Endothelial cell (in vitro differentiated cells): ENCODE results near the gene FAS. TPM values are rescaled to one million over a fixed set of nuclear protein-coding genes. Genes with fewer than 3 reads are reported as not detected.

Experiments used
- DNase-seq: peaks from one replicate; pipeline ENCODE4 v3.0.0; 2021; ENCODE audit warnings: low spot score
- H3K27ac Mint-ChIP-seq: one replicate; pipeline ENCODE4 v1.8.0; 2021; ENCODE audit warnings: mixed read lengths, inconsistent platforms; ENCODE audit not compliant: unreplicated experiment
- H3K27me3 Mint-ChIP-seq: one replicate; pipeline ENCODE4 v1.8.0; 2021; ENCODE audit warnings: mild to moderate bottlenecking, moderate library complexity, mixed read lengths, inconsistent platforms; ENCODE audit not compliant: unreplicated experiment
- H3K36me3 Mint-ChIP-seq: one replicate; pipeline ENCODE4 v1.8.0; 2021; ENCODE audit warnings: mild to moderate bottlenecking, low read depth, mixed read lengths, inconsistent platforms; ENCODE audit not compliant: unreplicated experiment
- H3K4me1 Mint-ChIP-seq: one replicate; pipeline ENCODE4 v1.8.0; 2021; ENCODE audit warnings: mild to moderate bottlenecking, mixed read lengths, inconsistent platforms; ENCODE audit not compliant: unreplicated experiment
- H3K4me3 Mint-ChIP-seq: one replicate; pipeline ENCODE4 v1.8.0; 2021; ENCODE audit warnings: mild to moderate bottlenecking, mixed read lengths, inconsistent platforms; ENCODE audit not compliant: unreplicated experiment
- H3K9me3 Mint-ChIP-seq: one replicate; pipeline ENCODE4 v1.8.0; 2021; ENCODE audit warnings: mixed read lengths, inconsistent platforms; ENCODE audit not compliant: unreplicated experiment
- total RNA-seq: library from RNA; stranded (reverse); fragmentation: NEBNext Ultra II Directional; extraction: Animal tissue kit (Norgen Biotek cat#: 25700); gene quantifications from one replicate; pipeline ENCODE4 v1.2.1, GENCODE V29; 2021; ENCODE audit not compliant: unreplicated experiment
- TF ChIP-seq, protein P1 (sequence below): fragments of 200-600 bp; sonication (generic); IDR thresholded peaks from one replicate; pipeline ENCODE4 v1.5.0; 2021; ENCODE audit warnings: antibody characterized with exemption; ENCODE audit not compliant: unreplicated experiment

Gene FAS
- total RNA-seq, 1 donor from 2014 or later: 23.0 TPM

DNA sequence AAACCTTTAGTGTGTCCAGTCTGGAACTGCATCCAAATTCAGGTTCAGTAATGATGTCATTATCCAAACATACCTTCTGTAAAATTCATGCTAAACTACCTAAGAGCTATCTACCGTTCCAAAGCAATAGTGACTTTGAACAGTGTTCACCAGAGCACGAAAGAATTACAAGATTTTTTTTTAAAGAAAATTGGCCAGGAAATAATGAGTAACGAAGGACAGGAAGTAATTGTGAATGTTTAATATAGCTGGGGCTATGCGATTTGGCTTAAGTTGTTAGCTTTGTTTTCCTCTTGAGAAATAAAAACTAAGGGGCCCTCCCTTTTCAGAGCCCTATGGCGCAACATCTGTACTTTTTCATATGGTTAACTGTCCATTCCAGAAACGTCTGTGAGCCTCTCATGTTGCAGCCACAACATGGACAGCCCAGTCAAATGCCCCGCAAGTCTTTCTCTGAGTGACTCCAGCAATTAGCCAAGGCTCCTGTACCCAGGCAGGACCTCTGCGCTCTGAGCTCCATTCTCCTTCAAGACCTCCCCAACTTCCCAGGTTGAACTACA lies 694 bp upstream of the FAS start:
- TF ChIP-seq, protein P1, sequence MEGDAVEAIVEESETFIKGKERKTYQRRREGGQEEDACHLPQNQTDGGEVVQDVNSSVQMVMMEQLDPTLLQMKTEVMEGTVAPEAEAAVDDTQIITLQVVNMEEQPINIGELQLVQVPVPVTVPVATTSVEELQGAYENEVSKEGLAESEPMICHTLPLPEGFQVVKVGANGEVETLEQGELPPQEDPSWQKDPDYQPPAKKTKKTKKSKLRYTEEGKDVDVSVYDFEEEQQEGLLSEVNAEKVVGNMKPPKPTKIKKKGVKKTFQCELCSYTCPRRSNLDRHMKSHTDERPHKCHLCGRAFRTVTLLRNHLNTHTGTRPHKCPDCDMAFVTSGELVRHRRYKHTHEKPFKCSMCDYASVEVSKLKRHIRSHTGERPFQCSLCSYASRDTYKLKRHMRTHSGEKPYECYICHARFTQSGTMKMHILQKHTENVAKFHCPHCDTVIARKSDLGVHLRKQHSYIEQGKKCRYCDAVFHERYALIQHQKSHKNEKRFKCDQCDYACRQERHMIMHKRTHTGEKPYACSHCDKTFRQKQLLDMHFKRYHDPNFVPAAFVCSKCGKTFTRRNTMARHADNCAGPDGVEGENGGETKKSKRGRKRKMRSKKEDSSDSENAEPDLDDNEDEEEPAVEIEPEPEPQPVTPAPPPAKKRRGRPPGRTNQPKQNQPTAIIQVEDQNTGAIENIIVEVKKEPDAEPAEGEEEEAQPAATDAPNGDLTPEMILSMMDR: no peak
- peaks cover 3% of the 10 kb centered on the region for H3K27me3 Mint-ChIP-seq
- H3K4me1 Mint-ChIP-seq: peaks cover 29% of the 10 kb centered on the region
- H3K36me3 Mint-ChIP-seq: peaks cover 20% of the 10 kb centered on the region
- peak overlapping the region; percentile 61 for H3K27ac Mint-ChIP-seq
- no peaks in the 10 kb centered on the region for H3K9me3 Mint-ChIP-seq
- peak overlapping the region; percentile 94 for H3K4me3 Mint-ChIP-seq
- no peak for DNase-seq

DNA sequence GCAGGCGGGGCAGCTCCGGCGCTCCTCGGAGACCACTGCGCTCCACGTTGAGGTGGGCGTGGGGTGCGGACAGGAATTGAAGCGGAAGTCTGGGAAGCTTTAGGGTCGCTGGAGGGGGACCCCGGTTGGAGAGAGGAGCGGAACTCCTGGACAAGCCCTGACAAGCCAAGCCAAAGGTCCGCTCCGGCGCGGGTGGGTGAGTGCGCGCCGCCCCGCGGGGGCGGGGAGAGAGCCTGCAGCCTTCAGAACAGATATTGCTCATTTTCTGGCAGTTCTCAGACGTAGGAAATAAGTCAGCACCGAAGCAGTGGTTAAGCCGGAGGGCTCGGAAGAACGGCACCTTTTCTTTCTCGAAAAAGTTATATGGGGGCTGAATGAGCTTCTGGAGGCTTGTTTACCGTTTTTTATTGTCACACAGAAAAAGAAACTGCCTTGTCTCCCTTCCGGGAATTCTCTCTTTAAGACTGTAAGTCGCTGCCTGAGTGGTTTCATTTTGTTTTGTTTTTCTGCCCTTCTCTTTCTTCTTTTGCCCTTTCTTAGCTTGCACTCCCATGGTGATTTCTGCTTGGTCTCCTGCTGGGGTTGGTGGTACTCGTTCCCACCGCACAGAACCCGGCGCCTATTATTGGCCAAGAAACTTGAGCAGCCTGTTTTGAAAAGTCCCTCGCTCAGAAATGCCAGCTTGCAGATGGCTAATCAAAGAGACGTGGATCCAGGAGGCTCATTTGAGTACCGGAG lies 732 bp downstream of the FAS start:
- Mint-ChIP-seq H3K36me3 (peaks cover 17% of the 10 kb centered on the region), H3K27ac (peak overlapping the region; percentile 84)

DNA sequence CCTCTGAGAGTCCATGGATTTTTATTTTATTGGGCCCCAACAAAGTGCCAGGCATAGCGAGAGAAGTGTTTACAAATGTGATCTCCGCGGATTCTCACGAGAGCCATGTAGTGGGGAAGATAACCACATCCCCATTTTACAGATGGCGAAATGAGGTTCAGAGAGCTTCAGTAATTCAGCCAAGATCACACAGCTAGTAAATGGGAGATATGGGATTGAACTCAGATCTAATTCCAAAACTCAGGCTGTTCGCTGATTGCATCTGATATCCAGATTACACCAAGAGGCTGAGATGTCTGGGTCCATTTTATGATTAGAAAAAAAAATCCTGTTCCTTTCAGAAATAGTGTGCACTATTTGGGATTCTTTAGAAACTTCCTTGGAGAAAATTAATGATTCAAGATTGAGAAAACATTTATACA lies 1.3 kb downstream of the FAS start:
- Mint-ChIP-seq H3K4me1 (peaks cover 26% of the 10 kb centered on the region), H3K9me3 (no peaks in the 10 kb centered on the region), H3K36me3 (peaks cover 13% of the 10 kb centered on the region), H3K4me3 (peak overlapping the region; percentile 94), H3K27ac (peak overlapping the region; percentile 69), H3K27me3 (peaks cover 3% of the 10 kb centered on the region)
- no peak for DNase-seq
- TF ChIP-seq, protein P1: no peak

More for the DNA sequence above, 732 bp downstream of the FAS start:
- peak; percentile 47 for DNase-seq
- Mint-ChIP-seq H3K4me3 (peak overlapping the region; percentile 94), H3K4me1 (peaks cover 29% of the 10 kb centered on the region), H3K9me3 (no peaks in the 10 kb centered on the region), H3K27me3 (peaks cover 3% of the 10 kb centered on the region)
- TF ChIP-seq, protein P1: no peak

DNA sequence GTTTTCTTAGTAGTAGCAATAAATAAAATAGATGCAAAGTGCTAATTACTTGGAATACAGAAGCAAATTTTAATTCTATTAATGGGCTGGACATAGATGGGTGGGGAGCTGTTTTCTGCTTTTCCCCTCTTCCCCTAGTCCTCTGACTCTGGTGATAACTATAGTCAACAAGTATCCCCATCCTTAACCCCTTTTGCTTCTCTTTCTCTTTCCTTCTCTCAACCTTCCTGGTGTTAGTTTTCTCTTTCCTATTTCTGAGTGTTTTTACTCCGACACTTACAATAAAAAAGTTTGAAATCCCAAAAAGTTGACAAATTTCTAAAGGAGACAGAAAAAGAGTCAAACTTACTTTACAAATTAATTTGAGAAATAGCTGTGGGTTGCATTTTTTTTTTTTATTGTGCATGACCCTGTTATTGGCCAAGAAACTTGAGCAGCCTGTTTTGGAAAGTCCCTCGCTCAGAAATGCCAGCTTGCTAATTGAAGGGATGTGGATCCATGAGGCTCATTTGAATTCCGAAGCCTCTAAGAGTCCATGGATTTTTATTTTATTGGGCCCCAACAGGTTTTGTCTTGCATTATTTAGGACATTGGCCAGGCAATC lies 2.4 kb downstream of the FAS start:
- Mint-ChIP-seq H3K27ac (no peak overlapping the region), H3K9me3 (no peaks in the 10 kb centered on the region), H3K36me3 (peaks cover 9% of the 10 kb centered on the region), H3K27me3 (peaks cover 3% of the 10 kb centered on the region), H3K4me3 (peak overlapping the region; percentile 69), H3K4me1 (peaks cover 26% of the 10 kb centered on the region)
- TF ChIP-seq, protein P1: no peak
- no peak for DNase-seq

DNA sequence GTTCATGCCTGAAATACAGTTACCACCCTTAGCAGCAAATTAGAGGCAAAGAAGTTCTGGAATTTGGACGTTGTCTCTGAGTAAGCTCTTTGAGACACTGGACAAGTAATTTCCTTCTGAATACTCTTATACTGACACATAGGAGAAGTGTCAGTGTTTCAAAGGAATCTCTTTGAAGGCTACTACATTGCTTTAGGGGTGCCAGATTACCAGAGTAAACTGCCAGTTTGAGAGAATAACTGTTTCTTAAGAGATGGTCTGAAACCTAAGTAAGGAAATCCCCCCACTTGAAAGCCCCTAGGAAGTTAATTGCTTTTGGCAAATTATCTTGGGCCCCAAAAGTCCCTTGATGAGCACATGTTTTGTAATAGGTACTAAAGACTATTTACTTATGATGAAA lies 3.4 kb downstream of the FAS start:
- H3K4me1 Mint-ChIP-seq: peaks cover 26% of the 10 kb centered on the region
- H3K4me3 Mint-ChIP-seq: no peak overlapping the region
- TF ChIP-seq, protein P1: no peak
- DNase-seq: no peak
- H3K27me3 Mint-ChIP-seq: peaks cover 3% of the 10 kb centered on the region
- no peaks in the 10 kb centered on the region for H3K9me3 Mint-ChIP-seq
- no peak overlapping the region for H3K27ac Mint-ChIP-seq
- peaks cover 8% of the 10 kb centered on the region for H3K36me3 Mint-ChIP-seq
